OCI-LY1 (cell line): ENCODE data around the gene RAMP3.

ENCODE experiments used
- H2AFZ ChIP-seq: fragments of 200-600 bp; sonication (generic), shearing (Covaris generic); 2 replicates; pipeline ENCODE4 v1.6.0; 2014; ENCODE audit warnings: antibody characterized with exemption, mild to moderate bottlenecking, low read length
- H3F3A ChIP-seq: fragments of 200-600 bp; sonication (generic), shearing (Covaris generic); 2 replicates; pipeline ENCODE4 v1.6.0; 2014; ENCODE audit warnings: mild to moderate bottlenecking, antibody characterized with exemption, low read length, moderate library complexity; ENCODE audit not compliant: insufficient read depth
- H3K27ac ChIP-seq: fragments of 200-600 bp; sonication (generic); 2 replicates; pipeline ENCODE4 v1.5.1; 2014; ENCODE audit warnings: low read length, mixed run types, mild to moderate bottlenecking, low read depth; ENCODE audit not compliant: poor library complexity, severe bottlenecking
- H3K27me3 ChIP-seq: fragments of 200-600 bp; sonication (generic); 2 replicates; pipeline ENCODE4 v1.6.0; 2014; ENCODE audit warnings: antibody characterized with exemption, mild to moderate bottlenecking, low read length, moderate library complexity; ENCODE audit not compliant: insufficient read depth
- H3K36me3 ChIP-seq: fragments of 200-600 bp; sonication (generic); 2 replicates; pipeline ENCODE4 v1.6.1; 2014; ENCODE audit warnings: mild to moderate bottlenecking, antibody characterized with exemption, low read length, moderate library complexity, mixed read lengths; ENCODE audit not compliant: insufficient read depth
- H3K4me1 ChIP-seq: fragments of 200-600 bp; sonication (generic); 2 replicates; pipeline ENCODE4 v1.5.1; 2014; ENCODE audit warnings: mild to moderate bottlenecking, low read length, moderate library complexity; ENCODE audit not compliant: insufficient read depth, severe bottlenecking
- H3K4me2 ChIP-seq: fragments of 200-600 bp; sonication (generic), shearing (Covaris generic); 2 replicates; pipeline ENCODE4 v1.6.1; 2014; ENCODE audit warnings: low read length
- H3K4me3 ChIP-seq: fragments of 200-600 bp; sonication (generic); 2 replicates; pipeline ENCODE4 v1.5.1; 2014; ENCODE audit warnings: low read length, low read depth, mild to moderate bottlenecking, mixed read lengths; ENCODE audit not compliant: poor library complexity, severe bottlenecking
- H3K79me2 ChIP-seq: fragments of 200-600 bp; shearing (Covaris generic); 2 replicates; pipeline ENCODE4 v1.6.1; 2016; ENCODE audit warnings: mixed run types, low read length, mixed read lengths; ENCODE audit not compliant: insufficient read depth
- H3K9ac ChIP-seq: fragments of 200-600 bp; sonication (generic), shearing (Covaris generic); 2 replicates; pipeline ENCODE4 v1.6.1; 2014; ENCODE audit warnings: mild to moderate bottlenecking, low read length, mixed read lengths
- H3K9me2 ChIP-seq: fragments of 200-600 bp; sonication (generic), shearing (Covaris generic); 2 replicates; pipeline ENCODE4 v1.6.1; 2014; ENCODE audit warnings: low read depth, mild to moderate bottlenecking, low read length, mixed read lengths
- H3K9me3 ChIP-seq: fragments of 200-600 bp; shearing (Covaris generic); 2 replicates; pipeline ENCODE4 v1.6.1; 2014; ENCODE audit warnings: low read length, mixed read lengths
- H4K20me1 ChIP-seq: fragments of 200-600 bp; sonication (generic), shearing (Covaris generic); 2 replicates; pipeline ENCODE4 v1.6.0; 2016; ENCODE audit warnings: mild to moderate bottlenecking, low read length; ENCODE audit not compliant: insufficient read depth
- EZH2 ChIP-seq: fragments of 200-600 bp; sonication (generic), shearing (Covaris generic); IDR thresholded peaks from 2 replicates; pipeline ENCODE4 v1.8.0; 2017; ENCODE audit warnings: borderline replicate concordance, mixed run types, mild to moderate bottlenecking, antibody characterized with exemption, low read length, moderate library complexity, mixed read lengths
- TF ChIP-seq, protein P1 (sequence below): fragments of 200-600 bp; sonication (generic), shearing (Covaris generic); IDR thresholded peaks from 2 replicates; pipeline ENCODE4 v1.5.1; 2017; ENCODE audit warnings: mild to moderate bottlenecking, antibody characterized with exemption, low read length, moderate library complexity, mixed read lengths

Gene RAMP3

DNA sequence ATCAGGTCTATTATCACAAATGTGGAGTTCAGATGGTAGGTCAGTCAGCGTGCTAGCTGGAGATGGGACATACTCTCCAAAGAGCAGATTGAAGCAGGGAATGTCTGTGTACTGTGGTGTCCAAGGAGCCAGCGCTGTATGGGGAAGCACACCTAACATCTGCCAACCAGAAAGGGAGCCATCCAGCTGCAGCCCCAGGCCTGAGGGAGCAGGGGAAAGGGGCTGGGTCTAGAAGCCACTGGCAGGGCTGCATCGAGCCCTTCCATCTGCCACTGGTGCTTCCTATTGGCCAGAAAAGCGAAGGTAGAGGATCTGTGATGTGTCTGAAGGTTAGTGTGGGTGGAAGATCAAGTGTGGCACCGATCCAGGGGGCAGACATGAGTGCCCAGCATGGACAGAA is 8.0 kb upstream of the RAMP3 start:
- no peak overlapping the region for H3K4me3 ChIP-seq
- no peaks in the 10 kb centered on the region for H4K20me1 ChIP-seq
- TF ChIP-seq, protein P1, sequence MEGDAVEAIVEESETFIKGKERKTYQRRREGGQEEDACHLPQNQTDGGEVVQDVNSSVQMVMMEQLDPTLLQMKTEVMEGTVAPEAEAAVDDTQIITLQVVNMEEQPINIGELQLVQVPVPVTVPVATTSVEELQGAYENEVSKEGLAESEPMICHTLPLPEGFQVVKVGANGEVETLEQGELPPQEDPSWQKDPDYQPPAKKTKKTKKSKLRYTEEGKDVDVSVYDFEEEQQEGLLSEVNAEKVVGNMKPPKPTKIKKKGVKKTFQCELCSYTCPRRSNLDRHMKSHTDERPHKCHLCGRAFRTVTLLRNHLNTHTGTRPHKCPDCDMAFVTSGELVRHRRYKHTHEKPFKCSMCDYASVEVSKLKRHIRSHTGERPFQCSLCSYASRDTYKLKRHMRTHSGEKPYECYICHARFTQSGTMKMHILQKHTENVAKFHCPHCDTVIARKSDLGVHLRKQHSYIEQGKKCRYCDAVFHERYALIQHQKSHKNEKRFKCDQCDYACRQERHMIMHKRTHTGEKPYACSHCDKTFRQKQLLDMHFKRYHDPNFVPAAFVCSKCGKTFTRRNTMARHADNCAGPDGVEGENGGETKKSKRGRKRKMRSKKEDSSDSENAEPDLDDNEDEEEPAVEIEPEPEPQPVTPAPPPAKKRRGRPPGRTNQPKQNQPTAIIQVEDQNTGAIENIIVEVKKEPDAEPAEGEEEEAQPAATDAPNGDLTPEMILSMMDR: no peak
- TF ChIP-seq EZH2: no peak
- no peaks in the 10 kb centered on the region for H3K9me3 ChIP-seq
- H3K9me2 ChIP-seq: no peaks in the 10 kb centered on the region
- H3K36me3 ChIP-seq: no peaks in the 10 kb centered on the region
- H2AFZ ChIP-seq: no peak overlapping the region
- no peaks in the 10 kb centered on the region for H3K4me1 ChIP-seq
- H3F3A ChIP-seq: no peaks in the 10 kb centered on the region
- H3K9ac ChIP-seq: no peak overlapping the region
- no peak overlapping the region for H3K27ac ChIP-seq
- H3K4me2 ChIP-seq: no peak overlapping the region
- H3K27me3 ChIP-seq: peaks cover 9% of the 10 kb centered on the region; the same call in 1 of the 2 replicates
- H3K79me2 ChIP-seq: no peaks in the 10 kb centered on the region

DNA sequence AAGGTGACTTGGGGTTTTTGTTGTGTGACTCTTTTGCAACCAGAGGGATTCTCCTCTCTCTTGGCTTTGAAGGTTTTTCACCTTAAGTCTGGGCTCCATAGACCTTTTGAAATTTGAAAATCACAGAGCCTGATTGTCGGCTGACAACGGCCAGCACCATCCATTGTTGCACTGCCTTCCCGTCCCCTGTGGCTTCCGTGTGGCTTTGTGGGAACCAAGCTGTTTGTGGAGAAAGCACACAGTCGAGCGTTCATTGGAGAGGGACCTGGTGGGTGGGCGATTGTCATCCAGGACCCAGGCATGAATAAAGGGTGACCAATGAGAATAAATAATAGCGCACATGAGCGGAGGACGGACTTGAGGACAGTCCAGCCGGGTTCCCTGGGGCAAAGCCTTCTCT is 7.4 kb upstream of the RAMP3 start:
- no peak overlapping the region for H3K27ac ChIP-seq
- no peak overlapping the region for H3K9ac ChIP-seq
- H3K4me3 ChIP-seq: no peak overlapping the region
- H3K9me3 ChIP-seq: no peaks in the 10 kb centered on the region
- no peaks in the 10 kb centered on the region for H3K79me2 ChIP-seq
- peaks cover 9% of the 10 kb centered on the region; the same call in 1 of the 2 replicates for H3K27me3 ChIP-seq
- H3K36me3 ChIP-seq: no peaks in the 10 kb centered on the region
- H3K4me2 ChIP-seq: no peak overlapping the region
- no peaks in the 10 kb centered on the region for H3K4me1 ChIP-seq
- H3F3A ChIP-seq: no peaks in the 10 kb centered on the region
- no peaks in the 10 kb centered on the region for H4K20me1 ChIP-seq
- no peaks in the 10 kb centered on the region for H3K9me2 ChIP-seq
- TF ChIP-seq EZH2: no peak
- TF ChIP-seq, protein P1: no peak
- H2AFZ ChIP-seq: no peak overlapping the region

GRCh38 chr7:45151131-45151684 is 6.4 kb upstream of the RAMP3 start:
- no peak overlapping the region for H3K27ac ChIP-seq
- no peak overlapping the region for H3K9ac ChIP-seq
- H3K36me3 ChIP-seq: no peaks in the 10 kb centered on the region
- H3F3A ChIP-seq: no peaks in the 10 kb centered on the region
- no peaks in the 10 kb centered on the region for H3K9me3 ChIP-seq
- H4K20me1 ChIP-seq: no peaks in the 10 kb centered on the region
- no peak for TF ChIP-seq EZH2
- TF ChIP-seq, protein P1: no peak
- H3K4me3 ChIP-seq: no peak overlapping the region
- no peak overlapping the region for H2AFZ ChIP-seq
- H3K4me1 ChIP-seq: no peaks in the 10 kb centered on the region
- no peaks in the 10 kb centered on the region for H3K9me2 ChIP-seq
- no peaks in the 10 kb centered on the region for H3K79me2 ChIP-seq
- H3K4me2 ChIP-seq: no peak overlapping the region
- peaks cover 9% of the 10 kb centered on the region; the same call in 1 of the 2 replicates for H3K27me3 ChIP-seq
